ENCODE results near the gene SUPT5H.

SUPT5H gene

DNA sequence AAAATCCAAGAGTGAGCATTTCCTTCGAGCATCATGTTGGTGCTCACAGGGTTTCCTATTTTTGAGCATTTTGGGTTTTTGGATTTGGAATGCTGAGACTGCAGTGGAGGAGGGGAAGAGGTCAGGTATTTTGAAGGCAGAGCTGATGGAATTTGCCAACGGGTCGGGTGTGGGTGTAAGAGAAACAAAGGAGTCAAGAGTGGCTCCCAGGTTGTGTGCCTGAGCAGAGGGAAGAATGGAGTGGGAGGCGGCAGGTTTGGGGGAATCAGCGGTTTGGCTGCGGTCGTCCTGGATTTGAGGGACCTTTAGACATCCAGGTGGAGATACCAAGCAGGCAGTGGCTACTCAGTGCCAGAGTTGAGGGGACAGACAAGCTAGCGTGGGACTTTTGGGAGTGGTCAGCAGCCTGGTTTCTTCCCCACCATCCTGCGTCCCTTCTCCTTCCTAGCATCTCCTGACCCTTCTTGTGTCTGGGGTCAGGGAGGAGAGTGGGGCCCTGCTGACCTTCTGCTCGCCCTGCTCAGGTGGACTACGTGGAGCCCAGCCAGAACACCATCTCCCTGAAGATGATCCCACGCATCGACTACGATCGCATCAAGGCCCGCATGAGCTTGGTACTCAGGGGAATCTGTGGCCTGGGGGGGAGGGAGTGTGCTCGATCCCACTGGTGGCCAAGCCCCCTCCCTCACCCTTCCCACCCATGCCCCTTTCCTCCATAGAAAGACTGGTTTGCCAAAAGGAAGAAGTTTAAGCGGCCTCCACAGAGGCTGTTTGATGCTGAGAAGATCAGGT, 20.8 kb downstream of the SUPT5H start:
- H3K36me3 ChIP-seq, result peaks cover 86% of the 10 kb centered on the region
- no peak overlapping the region for H3K4me3 ChIP-seq (ENCODE audit: low read depth in 1 of 2, low read length in 1 of 2)
- no peak overlapping the region for H3K27ac ChIP-seq
- H3K9me3 ChIP-seq, result no peaks in the 10 kb centered on the region
- H3K4me1 ChIP-seq (ENCODE audit: control insufficient read depth in 1 of 2, insufficient read depth in 1 of 2, low read depth in 1 of 2, low read length in 1 of 2), result no peaks in the 10 kb centered on the region
- TF ChIP-seq, protein P1, sequence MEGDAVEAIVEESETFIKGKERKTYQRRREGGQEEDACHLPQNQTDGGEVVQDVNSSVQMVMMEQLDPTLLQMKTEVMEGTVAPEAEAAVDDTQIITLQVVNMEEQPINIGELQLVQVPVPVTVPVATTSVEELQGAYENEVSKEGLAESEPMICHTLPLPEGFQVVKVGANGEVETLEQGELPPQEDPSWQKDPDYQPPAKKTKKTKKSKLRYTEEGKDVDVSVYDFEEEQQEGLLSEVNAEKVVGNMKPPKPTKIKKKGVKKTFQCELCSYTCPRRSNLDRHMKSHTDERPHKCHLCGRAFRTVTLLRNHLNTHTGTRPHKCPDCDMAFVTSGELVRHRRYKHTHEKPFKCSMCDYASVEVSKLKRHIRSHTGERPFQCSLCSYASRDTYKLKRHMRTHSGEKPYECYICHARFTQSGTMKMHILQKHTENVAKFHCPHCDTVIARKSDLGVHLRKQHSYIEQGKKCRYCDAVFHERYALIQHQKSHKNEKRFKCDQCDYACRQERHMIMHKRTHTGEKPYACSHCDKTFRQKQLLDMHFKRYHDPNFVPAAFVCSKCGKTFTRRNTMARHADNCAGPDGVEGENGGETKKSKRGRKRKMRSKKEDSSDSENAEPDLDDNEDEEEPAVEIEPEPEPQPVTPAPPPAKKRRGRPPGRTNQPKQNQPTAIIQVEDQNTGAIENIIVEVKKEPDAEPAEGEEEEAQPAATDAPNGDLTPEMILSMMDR (IDR thresholded peaks at IDR 0.05), result no peak
- no peaks in the 10 kb centered on the region for H3K27me3 ChIP-seq

DNA sequence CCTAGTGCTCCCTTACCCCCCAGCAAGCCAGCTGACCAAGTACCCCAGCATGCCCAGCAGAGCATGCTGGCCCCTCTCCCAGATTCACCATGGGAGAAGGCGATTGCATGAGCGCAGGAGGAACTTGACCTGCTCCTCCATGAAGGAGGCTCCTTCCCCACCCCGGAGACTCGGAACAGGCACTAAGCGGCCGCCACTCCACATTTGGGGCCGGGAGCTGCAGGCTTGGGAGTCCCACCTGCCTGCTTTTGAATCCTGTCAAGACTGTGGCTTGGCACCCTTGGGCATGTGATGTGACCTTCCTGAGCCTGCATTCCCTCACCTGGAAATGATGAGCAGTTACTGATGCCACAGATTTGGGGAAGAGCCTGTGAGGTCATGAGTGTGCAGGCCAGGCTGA, 22.6 kb downstream of the SUPT5H start:
- Histone ChIP-seq H3K27ac (no peak overlapping the region), H3K9me3 (no peaks in the 10 kb centered on the region), H3K36me3 (peaks cover 91% of the 10 kb centered on the region), H3K4me3 (ENCODE audit: low read depth in 1 of 2, low read length in 1 of 2) (no peak overlapping the region), H3K27me3 (no peaks in the 10 kb centered on the region), H3K4me1 (ENCODE audit: control insufficient read depth in 1 of 2, insufficient read depth in 1 of 2, low read depth in 1 of 2, low read length in 1 of 2) (no peaks in the 10 kb centered on the region)
- TF ChIP-seq, protein P1 (IDR thresholded peaks at IDR 0.05), result no peak

DNA sequence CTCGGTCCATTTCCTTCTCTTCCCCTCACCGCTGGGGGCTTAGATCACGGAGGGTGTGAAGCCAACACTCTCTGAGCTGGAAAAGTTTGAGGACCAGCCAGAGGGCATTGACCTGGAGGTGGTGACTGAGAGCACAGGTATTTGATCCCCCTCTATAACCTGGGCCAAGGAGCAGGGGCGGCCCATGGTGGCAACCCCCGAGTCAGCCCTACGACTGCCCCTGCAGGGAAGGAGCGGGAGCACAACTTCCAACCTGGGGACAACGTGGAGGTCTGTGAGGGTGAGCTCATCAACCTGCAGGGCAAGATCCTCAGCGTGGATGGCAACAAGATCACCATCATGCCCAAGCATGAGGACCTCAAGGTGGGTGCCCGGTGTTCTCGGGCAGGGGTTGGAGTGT, 23.7 kb downstream of the SUPT5H start:
- H3K27ac ChIP-seq, result no peak overlapping the region
- no peaks in the 10 kb centered on the region for H3K4me1 ChIP-seq (ENCODE audit: control insufficient read depth in 1 of 2, insufficient read depth in 1 of 2, low read depth in 1 of 2, low read length in 1 of 2)
- H3K36me3 ChIP-seq, result peaks cover 100% of the 10 kb centered on the region
- H3K9me3 ChIP-seq, result no peaks in the 10 kb centered on the region
- TF ChIP-seq, protein P1 (IDR thresholded peaks at IDR 0.05), result no peak
- no peak overlapping the region for H3K4me3 ChIP-seq (ENCODE audit: low read depth in 1 of 2, low read length in 1 of 2)
- no peaks in the 10 kb centered on the region for H3K27me3 ChIP-seq

DNA sequence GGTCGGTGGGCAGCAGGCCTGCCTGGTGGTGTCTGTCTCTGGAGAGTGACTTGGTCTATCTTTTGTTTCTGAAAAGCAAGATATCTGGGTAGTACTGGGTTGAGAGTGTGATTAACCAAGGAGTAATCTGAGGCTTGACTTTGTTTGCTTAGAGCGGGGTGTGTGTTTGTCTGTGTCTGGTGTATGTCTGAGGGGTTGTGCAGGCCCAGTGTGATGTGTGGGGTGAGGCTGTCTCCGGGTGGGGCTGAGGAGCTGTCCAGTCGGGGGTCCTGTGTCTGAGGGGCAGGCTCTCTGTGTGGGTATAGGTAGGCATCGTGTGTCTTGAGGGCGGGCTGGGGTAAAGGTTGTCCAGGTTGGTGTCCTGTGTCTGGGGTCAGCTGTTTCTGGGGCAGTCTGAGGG, 24.2 kb downstream of the SUPT5H start:
- H3K4me3 ChIP-seq (ENCODE audit: low read depth in 1 of 2, low read length in 1 of 2), result no peak overlapping the region
- TF ChIP-seq, protein P1 (IDR thresholded peaks at IDR 0.05), result no peak

DNA sequence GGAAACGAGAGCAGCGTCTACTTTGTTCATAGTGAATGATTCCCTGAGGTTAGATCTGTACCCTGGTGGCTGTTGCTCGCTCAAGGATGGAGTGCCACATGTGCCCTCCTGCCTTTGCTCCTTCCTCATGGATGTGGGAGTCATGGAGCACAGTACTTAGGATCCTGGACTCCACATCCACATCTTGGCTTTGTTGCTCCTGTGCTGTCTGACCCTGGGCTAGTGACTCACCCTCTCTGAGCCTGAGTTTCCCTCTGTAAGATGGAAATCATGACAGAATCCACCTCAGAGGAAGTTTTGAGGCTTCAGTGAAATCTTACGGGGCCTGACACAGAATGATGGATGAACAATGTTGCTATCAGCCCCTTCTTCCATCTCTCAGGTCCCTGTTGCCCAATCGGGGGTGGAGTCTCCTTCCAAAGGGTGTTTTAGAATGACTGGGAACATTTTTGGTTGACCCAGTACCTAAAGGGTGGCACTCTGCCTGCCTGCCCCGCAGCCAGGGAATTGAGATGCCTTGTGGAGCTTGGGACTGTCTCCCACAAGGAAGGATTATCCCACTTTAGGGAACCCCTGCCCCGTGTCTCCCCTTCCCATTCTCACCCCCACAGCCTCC, 25.4 kb downstream of the SUPT5H start:
- no peaks in the 10 kb centered on the region for H3K4me1 ChIP-seq (ENCODE audit: control insufficient read depth in 1 of 2, insufficient read depth in 1 of 2, low read depth in 1 of 2, low read length in 1 of 2)
- peaks cover 97% of the 10 kb centered on the region for H3K36me3 ChIP-seq
- H3K27me3 ChIP-seq, result no peaks in the 10 kb centered on the region
- TF ChIP-seq, protein P1 (IDR thresholded peaks at IDR 0.05), result no peak
- no peak overlapping the region for H3K27ac ChIP-seq
- H3K9me3 ChIP-seq, result no peaks in the 10 kb centered on the region
- H3K4me3 ChIP-seq (ENCODE audit: low read depth in 1 of 2, low read length in 1 of 2), result no peak overlapping the region

More for the DNA sequence above, 24.2 kb downstream of the SUPT5H start:
- H3K27ac ChIP-seq, result no peak overlapping the region
- peaks cover 100% of the 10 kb centered on the region for H3K36me3 ChIP-seq
- no peaks in the 10 kb centered on the region for H3K27me3 ChIP-seq
- no peaks in the 10 kb centered on the region for H3K4me1 ChIP-seq (ENCODE audit: control insufficient read depth in 1 of 2, insufficient read depth in 1 of 2, low read depth in 1 of 2, low read length in 1 of 2)
- H3K9me3 ChIP-seq, result no peaks in the 10 kb centered on the region

Data from neutrophil (primary cell).